ENCODE measurements around the gene POLR2L. TPM values are rescaled to one million over a fixed set of nuclear protein-coding genes. Genes with fewer than 3 reads are reported as not detected.

Gene POLR2L
- polyA plus RNA-seq, 3 donors, result 106 to 132 (median 125) TPM

DNA sequence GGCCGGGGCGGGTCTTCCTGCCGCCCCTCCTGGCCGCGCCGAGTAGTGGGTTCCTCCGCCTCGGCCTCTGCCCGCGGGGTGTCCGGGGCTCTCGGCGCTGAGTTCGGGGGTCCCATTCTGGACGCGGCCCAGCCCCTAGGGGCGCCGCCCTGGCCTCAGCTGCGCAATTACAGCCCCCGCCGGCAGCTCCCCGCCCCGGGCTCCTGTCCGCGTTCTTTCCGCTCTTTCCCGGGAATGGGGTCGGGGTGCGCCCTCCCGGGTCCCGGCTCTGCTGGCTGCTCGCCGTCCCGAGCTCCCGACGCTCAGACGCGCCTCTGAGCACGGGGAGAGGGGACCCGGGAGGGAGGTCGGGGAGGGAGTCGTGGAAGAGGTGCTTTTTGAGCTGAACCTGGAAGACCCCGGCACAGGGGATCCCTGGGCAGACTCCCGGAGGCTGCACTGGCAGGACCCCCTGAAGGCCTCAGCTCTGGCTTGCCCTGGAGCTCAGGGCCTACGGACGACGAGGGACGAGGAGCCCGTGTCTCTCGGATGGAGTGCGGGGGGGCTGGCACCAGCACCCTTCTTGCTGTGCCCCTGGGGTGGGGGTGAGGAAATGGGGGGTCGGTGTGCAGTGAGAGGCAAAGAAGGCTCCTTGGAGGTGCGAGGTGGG, 881 bp upstream of the POLR2L start:
- DNase-seq, result no peak

GRCh38 chr11:841981-842369, 354 bp downstream of the POLR2L start:
- no peak for DNase-seq

GRCh38 chr11:839875-840617, 2.3 kb downstream of the POLR2L start:
- no peak for DNase-seq

- no peak for DNase-seq
Observed at GRCh38 chr11:839280-839623, 3.1 kb downstream of the POLR2L start.

GRCh38 chr11:838441-839279, 3.7 kb downstream of the POLR2L start:
- DNase-seq, result no peak

DNA sequence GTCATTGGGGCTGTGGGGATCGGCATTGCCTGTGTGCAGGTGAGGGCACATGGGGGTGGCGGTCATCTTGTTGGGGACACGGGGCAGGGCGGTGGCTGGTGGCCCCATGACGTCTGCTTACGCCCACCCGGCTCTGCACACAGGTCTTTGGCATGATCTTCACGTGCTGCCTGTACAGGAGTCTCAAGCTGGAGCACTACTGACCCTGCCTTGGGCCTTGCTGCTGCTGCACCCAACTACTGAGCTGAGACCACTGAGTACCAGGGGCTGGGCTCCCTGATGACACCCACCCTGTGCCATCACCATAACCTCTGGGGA, 4.4 kb downstream of the POLR2L start:
- no peak for DNase-seq

DNA sequence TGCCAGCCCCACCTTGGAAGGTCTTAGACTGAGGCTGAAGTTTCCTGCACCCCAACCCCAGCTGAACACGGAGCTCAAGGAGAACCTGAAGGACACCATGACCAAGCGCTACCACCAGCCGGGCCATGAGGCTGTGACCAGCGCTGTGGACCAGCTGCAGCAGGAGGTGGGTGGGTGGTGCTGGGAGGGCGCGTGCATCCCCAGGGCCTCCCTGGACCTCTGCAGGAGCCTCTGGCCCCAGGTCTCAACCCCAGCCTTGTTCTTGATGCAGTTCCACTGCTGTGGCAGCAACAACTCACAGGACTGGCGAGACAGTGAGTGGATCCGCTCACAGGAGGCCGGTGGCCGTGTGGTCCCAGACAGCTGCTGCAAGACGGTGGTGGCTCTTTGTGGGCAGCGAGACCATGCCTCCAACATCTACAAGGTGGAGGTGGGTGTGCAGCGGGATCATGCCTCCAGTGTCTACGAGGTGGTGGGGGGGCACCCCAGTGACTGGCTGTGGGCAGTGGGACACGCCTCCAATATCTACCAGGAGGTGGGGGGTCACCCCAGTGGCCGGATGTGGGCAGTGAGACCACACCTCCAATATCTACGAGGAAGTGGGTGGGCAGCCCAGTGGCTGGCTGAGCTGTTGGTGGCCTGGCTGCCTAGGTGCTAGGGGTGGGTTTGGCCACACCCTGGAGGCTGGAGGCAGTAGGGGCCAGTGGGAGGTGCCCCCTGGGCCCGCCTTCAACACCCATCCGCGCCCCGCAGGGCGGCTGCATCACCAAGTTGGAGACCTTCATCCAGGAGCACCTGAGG, 4.9 kb downstream of the POLR2L start:
- DNase-seq, result no peak

- DNase-seq, result no peak
Observed at GRCh38 chr11:836700-837099, 5.6 kb downstream of the POLR2L start.

DNA sequence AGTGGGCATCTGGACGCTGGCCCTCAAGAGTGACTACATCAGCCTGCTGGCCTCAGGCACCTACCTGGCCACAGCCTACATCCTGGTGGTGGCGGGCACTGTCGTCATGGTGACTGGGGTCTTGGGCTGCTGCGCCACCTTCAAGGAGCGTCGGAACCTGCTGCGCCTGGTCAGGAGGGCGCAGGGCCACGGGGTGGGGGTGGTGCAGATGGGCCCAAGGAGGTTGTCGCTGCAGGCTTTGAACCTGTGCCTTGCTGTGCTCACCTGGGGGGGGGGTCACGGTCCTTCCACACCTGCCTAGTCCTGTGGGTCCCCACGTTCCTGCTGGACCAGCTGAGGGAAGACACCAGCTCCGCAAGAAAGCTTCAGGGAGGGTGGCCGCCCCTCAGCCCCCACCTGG, 6.1 kb downstream of the POLR2L start:
- no peak for DNase-seq

DNA sequence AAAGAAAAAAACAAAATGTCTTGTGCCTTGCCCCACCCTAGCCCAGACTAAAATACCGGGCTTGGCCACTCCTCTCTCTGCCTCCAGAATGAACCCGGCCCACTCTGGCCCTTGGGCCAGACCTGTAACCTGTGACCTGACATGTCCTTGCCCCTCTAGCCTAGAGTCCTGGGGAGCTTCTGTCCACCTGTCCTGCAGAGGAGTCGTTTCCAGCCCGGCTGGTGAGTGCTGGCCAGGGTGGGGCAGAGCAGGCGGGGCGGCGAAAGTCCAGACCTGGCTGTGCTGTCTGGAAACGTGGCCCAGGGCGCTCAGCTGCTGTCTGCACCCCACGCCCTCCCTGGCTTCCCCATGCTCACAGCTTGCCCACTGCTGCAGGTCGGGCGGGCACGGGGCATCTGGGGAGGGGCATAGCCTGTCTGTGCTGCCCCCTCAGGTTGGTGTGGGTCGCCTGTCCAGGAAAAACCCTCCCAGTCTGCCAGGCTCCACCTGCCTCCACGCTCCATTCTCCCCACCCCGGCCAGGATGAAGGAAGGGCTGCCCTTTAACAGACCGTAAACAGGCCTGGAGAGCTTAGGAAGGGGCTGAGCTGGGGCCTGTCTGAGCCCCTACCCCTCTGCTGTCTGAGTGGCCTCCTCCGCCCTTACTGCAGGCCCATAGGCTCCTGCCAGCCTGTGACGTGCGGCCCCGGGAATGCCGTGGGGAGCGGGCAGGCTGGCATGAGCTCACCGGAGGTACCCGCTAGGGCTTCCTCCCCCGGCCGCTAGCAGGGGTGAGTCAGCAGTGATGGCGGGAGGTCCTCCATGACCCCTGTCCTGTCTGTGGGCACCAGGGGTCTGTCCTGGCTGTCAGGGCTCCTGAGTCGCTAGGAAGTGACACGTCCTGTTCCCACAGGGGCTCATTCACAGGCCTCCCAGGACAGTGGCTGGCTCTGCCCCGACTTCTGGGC, 7.7 kb downstream of the POLR2L start:
- DNase-seq, result peak; percentile 77

DNA sequence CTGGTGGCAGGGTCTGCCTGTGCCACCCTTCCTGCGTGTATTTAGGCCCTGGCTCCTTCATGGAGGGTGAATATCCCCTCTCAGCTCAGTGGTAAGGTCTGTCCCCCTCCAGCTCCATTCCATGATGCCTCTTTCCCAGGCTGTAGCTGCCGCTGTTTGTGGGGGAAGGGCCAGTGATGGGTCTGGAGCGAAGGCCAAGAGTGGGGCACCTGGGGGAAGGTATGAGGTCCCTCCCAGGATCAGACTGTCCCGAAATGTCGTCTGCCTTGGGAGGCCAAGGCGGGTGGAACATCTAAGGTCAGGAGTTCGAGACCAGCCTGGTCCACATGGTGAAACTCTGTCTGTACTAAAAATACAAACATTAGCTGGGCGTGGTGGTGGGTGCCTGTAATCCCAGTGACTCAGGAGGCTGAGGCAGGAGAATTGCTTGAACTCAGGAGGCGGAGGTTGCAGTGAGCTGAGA, 8.4 kb downstream of the POLR2L start:
- DNase-seq, result no peak

DNA sequence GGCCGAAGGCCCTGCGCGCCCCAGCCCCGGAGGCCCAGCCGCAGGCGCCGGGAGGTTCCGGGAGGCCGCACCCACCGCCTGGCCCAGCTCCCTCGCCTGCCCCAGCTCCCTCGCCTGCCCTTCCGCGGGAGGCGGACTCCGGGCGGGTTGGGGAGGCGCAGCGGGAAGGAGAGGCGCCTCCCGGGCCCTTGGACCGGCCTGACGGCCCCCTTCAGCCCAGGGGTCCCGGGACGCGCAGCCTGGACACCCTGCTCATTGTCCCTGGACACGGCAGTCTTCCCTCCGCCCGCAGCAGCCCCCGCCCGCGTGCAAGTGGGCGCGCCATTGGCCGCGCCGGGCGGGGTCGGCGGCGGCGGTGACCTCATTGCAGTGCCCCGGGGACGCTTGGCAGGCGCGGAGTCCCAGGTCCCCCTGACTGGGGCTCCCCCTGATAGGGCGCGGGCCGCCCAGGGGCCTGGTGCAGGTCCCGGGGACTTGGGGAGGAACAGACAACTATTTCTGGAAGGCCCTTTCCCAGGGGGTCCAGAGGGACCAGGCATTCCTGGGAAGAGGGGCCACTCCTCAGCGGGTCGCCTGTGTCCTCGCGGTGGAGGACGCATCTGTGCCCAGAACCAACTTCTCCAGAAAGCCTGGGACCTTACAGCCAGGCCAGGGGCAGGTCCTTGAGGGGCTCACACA, 9.1 kb downstream of the POLR2L start:
- DNase-seq, result peak; percentile 58

DNA sequence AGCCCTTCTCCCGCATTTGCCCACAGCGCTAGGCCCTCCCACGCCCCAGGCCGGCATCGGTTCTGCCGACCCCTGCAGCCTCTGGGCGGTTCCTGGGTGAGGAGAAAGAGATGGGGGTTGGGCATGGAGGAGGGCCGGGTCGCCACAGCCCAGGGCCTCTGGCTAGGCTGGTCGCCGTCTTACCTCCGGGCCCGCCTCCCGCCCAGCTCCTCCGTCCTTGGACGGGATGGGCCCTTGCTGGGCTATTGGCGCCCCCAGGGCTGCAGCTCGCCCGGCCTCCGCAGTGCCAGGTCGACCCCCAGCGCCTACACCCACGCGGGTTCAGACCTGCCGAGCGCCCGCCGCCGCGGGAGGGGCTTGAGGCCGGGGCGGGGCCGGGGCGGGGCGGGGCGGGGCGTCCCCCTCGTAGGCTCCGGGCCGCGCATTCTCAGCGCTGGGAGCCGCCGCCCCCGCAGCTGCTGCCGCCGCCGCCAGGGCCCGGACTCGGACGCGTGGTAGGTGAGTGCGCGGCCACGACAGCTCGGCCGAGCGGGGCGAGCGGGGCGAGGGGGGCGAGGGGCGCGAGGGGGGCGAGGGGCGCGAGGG, 9.7 kb downstream of the POLR2L start, which contains the start of gene CD151:
CD151 (plus strand) TSS at position 424 of the 585 bp plus-strand sequence. CDS start 3,118 bp downstream, outside the sequence.
- DNase-seq, result peak; percentile 65

GRCh38 chr11:831961-832528, 10.3 kb downstream of the POLR2L start:
- DNase-seq, result no peak

DNA sequence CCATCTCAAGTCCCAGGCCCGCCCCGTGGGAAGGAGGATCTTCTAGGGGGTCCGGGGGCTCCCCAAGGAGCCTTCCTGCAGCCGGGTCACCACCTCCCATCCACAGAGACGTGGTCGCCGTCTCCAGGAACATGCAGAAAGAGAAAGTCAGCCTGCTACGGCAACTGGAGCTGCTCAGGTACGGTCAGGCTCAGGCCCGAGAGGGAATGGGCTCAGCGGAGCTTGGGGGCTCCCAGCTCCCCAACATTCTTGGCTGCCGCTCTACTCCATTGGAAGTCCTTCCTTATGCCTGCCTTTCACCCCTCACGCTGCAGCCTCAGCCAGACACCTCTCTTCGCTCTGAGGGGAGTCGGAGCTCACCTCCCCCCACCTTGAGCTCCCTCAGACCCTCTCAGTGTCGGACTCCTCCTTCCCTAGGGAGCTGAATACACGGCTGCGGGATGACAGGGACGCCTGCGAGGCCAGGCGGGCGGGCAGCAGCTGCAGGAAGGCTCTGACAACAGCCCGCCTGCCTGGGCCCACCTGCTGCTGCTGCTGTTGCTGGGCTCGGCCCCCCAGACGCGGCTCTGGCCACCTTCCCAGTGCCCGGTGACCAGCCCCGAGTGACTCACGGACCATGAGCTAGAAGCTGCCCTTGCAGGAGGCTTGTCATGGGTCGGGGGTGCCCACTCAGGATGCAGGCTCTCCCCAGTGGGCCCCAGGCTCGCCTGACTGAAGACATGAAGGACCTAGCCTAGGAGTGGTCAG, 11.0 kb downstream of the POLR2L start:
- DNase-seq, result no peak

DNA sequence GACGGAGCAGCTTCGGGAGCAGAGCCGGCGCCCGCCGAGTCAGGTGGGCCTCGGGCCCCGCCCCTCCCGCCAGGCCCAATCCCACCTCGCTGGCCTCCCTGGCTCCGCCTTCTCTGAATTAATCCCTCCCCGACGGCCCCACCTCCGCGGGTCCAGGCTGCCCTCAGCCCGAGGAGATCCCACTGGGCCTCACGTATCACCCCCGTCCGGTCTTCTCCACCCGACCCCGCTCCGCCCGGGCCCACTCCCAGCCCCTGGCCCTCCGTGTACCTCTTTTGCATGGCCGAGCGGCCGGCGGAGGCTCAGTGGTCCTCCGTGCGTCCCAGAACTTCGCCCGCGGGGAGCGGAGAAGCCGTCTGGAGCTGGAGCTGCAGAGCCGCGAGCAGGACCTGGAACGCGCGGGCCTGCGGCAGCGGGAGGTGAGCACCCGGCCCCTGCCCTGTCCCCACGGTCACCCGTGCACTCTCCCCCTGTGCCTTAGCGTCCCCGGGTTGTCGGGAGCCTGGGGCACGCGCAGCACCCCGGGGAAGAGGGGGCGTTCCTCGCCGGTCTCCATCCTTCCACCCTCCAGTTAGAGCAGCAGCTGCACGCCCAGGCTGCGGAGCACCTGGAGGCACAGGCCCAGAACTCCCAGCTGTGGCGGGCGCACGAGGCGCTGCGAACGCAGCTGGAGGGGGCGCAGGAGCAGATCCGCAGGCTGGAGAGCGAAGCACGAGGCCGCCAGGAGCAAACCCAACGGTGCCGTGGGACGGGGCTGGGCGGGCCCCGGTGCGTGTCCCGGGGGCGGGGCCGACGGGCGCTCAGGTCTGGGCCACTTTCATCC, 11.8 kb downstream of the POLR2L start:
- peak; percentile 73 for DNase-seq

- no peak for DNase-seq
Observed at GRCh38 chr11:829847-830294, 12.5 kb downstream of the POLR2L start.

Data from renal pelvis (tissue), 4 donors.